Femur (tissue), 1 donor: ENCODE measurements around the gene MAP6D1.
A peak's percentile ranks its signal among the peaks of the same experiment; 100 is the strongest.
"Not testable (repeated sequence)": the region's sequence is repeated elsewhere in the genome, so short reads cannot be mapped to it uniquely, and the experiment has no call there.

Experiments used
- DNase-seq: peaks from one replicate; pipeline ENCODE4 v3.0.0-alpha.2; 2017

MAP6D1 gene

GRCh38 chr3:183796372-183796771, 29.0 kb downstream of the MAP6D1 start:
- DNase-seq, result no peak

DNA sequence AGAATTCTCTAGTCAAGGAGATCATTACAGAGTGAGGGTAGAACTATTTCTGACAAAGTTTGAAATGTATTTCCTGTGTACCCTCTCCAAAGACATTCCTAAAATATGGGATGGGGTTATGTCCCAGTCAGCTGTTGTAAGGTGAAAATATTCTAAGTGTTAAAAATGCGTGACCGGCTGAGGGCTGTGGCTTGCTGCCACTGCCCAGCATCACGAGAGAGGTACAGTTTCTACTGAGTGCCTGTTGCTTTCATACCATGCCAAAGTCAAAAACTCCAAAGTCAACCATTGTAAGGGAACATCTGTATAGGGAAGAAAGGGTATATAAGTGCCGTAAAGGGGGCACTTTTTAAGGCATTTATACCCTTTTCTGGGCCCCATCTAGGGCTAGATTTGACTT, 30.9 kb downstream of the MAP6D1 start:
- DNase-seq, result no peak

- no peak for DNase-seq
These were observed 32.4 kb downstream of the MAP6D1 start for GRCh38 chr3:183792976-183793375.

- no peak for DNase-seq
These were observed 34.7 kb downstream of the MAP6D1 start for GRCh38 chr3:183790700-183791099.

- no peak for DNase-seq
These were observed 35.6 kb downstream of the MAP6D1 start for GRCh38 chr3:183789826-183790225.

- DNase-seq, result not testable (repeated sequence)
These were observed 40.9 kb downstream of the MAP6D1 start for GRCh38 chr3:183784503-183784902.

DNA sequence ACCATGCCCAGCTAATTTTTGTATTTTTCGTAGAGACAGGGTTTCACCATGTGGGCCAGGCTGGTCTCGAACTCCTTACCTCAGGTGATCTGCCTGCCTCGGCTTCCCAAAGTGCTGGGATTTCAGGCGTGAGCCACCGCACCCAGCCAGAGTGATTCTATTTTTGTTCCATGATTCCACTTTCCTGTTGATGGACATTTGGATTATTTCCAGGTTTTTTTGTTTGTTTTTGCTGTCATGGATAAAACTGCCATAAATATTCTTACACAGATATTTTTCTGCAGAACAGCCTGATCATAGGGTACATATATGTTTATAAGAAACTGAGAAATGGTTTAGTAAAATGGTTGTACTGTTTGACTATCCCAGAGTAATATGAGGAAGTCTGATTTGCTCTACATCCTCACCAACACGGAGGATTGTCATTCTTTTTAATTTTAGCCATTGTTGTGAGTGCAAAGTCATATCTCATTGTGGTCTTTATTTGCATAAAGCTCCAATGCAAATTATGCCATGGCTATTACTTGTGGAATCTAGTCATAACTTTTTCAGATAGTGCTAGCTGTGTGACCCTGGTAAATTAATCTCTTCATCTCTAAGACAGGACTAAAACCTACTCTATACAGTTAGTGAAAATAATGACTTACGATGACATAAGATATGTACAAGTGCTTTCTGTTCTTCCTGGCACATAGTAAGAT, 42.7 kb downstream of the MAP6D1 start:
- DNase-seq, result no peak

DNA sequence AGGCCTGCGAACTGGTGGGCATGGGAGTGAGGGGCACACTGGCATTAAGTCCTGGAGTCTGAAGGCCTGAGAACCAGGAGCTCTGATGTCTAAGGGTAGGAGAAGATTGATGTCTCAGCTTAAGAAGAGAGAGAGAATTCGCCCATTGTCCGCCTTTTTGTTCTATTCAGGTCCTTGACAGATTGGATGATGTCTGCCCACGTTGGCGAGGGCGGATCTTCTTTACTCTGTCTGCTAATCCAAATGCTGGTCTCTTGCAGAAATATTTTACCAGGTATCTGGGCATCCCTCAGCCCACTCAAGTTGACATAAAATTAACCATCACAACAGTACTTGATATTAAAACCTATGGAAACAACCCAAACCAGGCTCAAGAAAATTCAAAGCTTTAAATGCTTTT, 44.1 kb downstream of the MAP6D1 start:
- DNase-seq, result no peak

GRCh38 chr3:183779896-183780465, 45.4 kb downstream of the MAP6D1 start:
- DNase-seq, result no peak

DNA sequence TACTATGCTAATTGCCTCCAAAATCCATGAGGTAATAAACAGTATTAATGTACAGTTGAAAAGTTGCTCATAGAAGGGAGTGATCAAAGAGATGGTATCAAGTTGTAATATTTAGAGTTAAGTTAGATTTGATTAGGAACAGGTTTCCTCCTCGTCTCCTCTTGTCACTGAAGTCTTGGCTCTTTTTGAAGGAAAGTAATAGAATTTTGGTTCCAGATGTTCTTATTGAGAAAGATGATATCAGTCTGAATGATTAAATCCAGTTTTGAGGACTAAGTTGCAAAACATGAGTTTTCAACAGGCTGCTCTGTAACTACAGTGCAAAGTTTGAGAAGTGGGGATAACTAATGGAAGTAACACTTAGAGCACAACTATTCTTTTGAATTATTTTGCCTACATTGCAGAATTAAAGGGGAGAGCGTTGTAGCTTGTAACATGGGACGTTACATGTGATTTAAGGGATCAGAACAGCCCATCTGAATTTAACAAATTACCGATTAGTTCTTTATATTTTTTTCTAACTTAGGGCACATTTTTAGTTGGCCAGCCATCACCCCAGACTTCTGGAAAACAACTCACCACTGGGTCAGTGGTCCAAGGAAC, 48.3 kb downstream of the MAP6D1 start:
- no peak for DNase-seq

- not testable (repeated sequence) for DNase-seq
These were observed 48.9 kb downstream of the MAP6D1 start for GRCh38 chr3:183776451-183776850.

DNA sequence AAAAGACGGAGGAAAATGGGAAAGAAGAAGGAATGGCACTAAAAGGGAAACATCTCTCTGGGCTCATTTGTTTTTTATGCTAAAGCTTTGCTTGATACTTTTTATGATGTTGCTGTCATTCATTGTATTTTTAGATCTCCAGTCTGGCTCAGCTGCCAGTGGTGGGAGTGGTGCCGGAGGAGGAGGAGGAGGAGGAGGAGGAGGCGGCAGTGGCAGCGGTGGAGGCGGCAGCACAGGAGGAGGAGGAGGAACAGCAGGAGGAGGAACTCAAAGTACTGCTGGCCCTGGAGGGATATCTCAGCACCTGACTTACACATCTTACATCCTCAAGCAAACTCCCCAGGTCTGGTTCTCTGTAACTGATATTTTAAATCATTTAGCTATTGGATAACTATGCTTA, 49.6 kb downstream of the MAP6D1 start:
- peak; percentile 25 for DNase-seq

GRCh38 chr3:183774631-183775030, 50.7 kb downstream of the MAP6D1 start:
- no peak for DNase-seq

DNA sequence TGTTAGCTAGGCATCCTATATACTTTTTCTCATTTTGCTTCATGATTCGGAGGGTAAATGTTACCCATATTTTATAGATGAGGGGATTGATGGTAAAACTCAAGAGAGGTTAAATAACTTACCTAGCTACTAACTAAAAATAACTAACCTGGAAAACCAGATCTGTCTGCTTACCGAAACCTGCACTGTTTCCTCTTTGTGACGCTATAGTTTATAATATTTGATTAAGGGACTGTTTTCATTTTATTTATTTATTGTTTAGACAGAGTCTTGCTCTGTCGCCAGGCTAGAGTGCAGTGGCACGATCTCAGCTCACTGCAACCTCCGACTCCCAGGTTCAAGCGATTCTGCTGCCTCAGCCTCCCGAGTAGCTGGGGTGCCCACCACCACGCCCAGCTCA, 55.9 kb downstream of the MAP6D1 start:
- no peak for DNase-seq

GRCh38 chr3:183768114-183768513, 57.3 kb downstream of the MAP6D1 start:
- no peak for DNase-seq

DNA sequence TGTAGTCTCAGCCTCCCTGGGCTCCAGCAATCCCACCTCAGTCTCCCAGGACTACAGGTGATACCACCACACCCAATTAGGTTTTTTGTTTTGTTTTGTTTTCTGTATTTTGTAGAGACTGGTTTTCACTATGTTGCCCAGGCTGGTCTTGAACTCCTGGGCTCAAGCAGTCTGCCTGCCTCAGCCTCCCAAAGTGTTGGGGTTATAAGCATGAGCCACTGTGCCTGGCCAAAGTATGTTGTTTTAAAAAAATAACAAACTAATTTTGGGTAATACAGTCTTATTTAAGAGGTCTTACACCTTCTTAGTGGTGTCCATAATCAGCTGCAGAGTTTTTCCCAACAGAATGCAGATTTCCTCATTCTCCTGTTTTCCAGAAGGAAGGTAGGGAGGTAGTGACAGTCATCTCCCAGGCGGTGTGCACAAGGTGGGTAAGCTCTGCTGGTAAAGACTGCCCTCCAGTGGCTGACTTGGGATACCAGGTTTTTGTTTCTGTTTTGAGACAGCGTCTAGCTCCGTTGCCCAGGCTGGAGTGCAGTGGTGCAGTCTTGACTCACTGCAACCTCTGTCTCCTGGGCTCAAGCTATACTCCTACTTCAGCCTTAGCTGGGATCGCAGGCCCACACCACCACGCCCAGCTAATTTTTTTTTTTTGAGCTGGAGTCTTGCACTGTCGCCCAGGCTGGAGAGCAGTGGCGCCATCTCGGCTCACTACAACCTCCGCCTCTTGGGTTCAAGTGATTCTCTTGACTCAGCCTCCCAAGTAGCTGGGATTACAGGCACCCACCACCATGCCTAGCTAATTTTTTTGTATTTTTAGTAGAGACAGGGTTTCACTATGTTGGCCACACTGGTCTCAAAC, 58.4 kb downstream of the MAP6D1 start:
- DNase-seq, result peak; percentile 72

GRCh38 chr3:183766107-183766506, 59.3 kb downstream of the MAP6D1 start:
- no peak for DNase-seq
